ENCODE measurements around the gene SHQ1. TPM values are rescaled to one million over a fixed set of nuclear protein-coding genes. Genes with fewer than 3 reads are reported as not detected.

SHQ1 gene
- total RNA-seq, 2 experiments from 2014 or later, result 29.8 to 31.4 TPM

DNA sequence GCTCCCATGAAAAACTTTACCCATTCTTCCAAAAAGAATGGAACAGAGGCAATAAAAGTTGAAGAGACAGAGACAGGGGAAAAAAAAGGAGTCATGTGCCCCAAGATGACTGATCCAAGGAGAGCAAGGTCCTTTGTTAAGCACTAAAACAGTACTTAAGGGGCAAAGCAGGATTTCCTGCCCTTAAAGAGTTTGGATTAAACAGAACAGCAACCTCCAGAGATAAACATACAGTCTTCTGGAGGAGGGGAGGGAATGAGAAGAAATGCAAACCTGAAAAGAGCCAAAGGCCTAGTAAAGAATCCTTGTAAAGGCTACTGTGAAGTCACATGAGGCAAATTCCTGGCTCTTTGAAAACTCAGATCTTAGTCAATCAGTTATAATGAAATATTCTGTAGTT is 38.2 kb downstream of the SHQ1 start:
- ChIA-PET CTCF (interaction anchor here (7.0 kb wide), 1 partner anchor 12 kb away, joined by 37 read pairs; no protein-coding TSS in a partner anchor), POLR2A (no interaction called here)
- intact Hi-C loops (cut with micrococcal nuclease), result no loop called here
- no peak overlapping the region for H3K27ac Mint-ChIP-seq
- H3K4me3 Mint-ChIP-seq, result no peak overlapping the region
- H3K9me3 Mint-ChIP-seq, result no peaks in the 10 kb centered on the region
- TF ChIP-seq, protein P1, sequence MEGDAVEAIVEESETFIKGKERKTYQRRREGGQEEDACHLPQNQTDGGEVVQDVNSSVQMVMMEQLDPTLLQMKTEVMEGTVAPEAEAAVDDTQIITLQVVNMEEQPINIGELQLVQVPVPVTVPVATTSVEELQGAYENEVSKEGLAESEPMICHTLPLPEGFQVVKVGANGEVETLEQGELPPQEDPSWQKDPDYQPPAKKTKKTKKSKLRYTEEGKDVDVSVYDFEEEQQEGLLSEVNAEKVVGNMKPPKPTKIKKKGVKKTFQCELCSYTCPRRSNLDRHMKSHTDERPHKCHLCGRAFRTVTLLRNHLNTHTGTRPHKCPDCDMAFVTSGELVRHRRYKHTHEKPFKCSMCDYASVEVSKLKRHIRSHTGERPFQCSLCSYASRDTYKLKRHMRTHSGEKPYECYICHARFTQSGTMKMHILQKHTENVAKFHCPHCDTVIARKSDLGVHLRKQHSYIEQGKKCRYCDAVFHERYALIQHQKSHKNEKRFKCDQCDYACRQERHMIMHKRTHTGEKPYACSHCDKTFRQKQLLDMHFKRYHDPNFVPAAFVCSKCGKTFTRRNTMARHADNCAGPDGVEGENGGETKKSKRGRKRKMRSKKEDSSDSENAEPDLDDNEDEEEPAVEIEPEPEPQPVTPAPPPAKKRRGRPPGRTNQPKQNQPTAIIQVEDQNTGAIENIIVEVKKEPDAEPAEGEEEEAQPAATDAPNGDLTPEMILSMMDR (IDR thresholded peaks at IDR 0.05), result no peak
- ATAC-seq, result no peak
- no peaks in the 10 kb centered on the region for H3K27me3 Mint-ChIP-seq
- peaks cover 37% of the 10 kb centered on the region for H3K36me3 Mint-ChIP-seq (ENCODE audit: low read depth)
- DNase-seq, result no peak
- H3K4me1 Mint-ChIP-seq (ENCODE audit: low read depth), result peaks cover 9% of the 10 kb centered on the region

GRCh38 chr3:72804361-72804760 is 43.9 kb downstream of the SHQ1 start:
- ChIA-PET CTCF (no interaction called here), POLR2A (no interaction called here)
- DNase-seq (no peak), ATAC-seq (no peak)
- Mint-ChIP-seq H3K9me3 (no peaks in the 10 kb centered on the region), H3K27ac (no peak overlapping the region), H3K4me1 (ENCODE audit: low read depth) (peaks cover 25% of the 10 kb centered on the region), H3K27me3 (no peaks in the 10 kb centered on the region), H3K36me3 (ENCODE audit: low read depth) (peaks cover 30% of the 10 kb centered on the region), H3K4me3 (no peak overlapping the region)
- intact Hi-C loops (cut with micrococcal nuclease), result no loop called here
- TF ChIP-seq, protein P1 (IDR thresholded peaks at IDR 0.05), result no peak

- intact Hi-C loops (cut with micrococcal nuclease), result no loop called here
- H3K27me3 Mint-ChIP-seq, result no peaks in the 10 kb centered on the region
- no peak for DNase-seq
- peaks cover 28% of the 10 kb centered on the region for H3K4me1 Mint-ChIP-seq (ENCODE audit: low read depth)
- CTCF ChIA-PET, result interaction anchor here (1.0 kb wide), 1 partner anchor 8 kb away, joined by 3 read pairs; no protein-coding TSS in a partner anchor
- peaks cover 27% of the 10 kb centered on the region for H3K36me3 Mint-ChIP-seq (ENCODE audit: low read depth)
- no peaks in the 10 kb centered on the region for H3K9me3 Mint-ChIP-seq
- TF ChIP-seq, protein P1 (IDR thresholded peaks at IDR 0.05), result no peak
- POLR2A ChIA-PET, result no interaction called here
- ATAC-seq, result no peak
- H3K4me3 Mint-ChIP-seq, result no peak overlapping the region
- H3K27ac Mint-ChIP-seq, result no peak overlapping the region
Measured at GRCh38 chr3:72803573-72803972, 44.7 kb downstream of the SHQ1 start.

- CTCF ChIA-PET, result no interaction called here
- H3K36me3 Mint-ChIP-seq (ENCODE audit: low read depth), result peaks cover 30% of the 10 kb centered on the region
- H3K9me3 Mint-ChIP-seq, result no peaks in the 10 kb centered on the region
- no peak overlapping the region for H3K4me3 Mint-ChIP-seq
- H3K27ac Mint-ChIP-seq, result no peak overlapping the region
- intact Hi-C loops (cut with micrococcal nuclease), result no loop called here
- DNase-seq (no peak), ATAC-seq (no peak)
- H3K27me3 Mint-ChIP-seq, result no peaks in the 10 kb centered on the region
- POLR2A ChIA-PET, result no interaction called here
- peaks cover 32% of the 10 kb centered on the region for H3K4me1 Mint-ChIP-seq (ENCODE audit: low read depth)
- TF ChIP-seq, protein P1 (IDR thresholded peaks at IDR 0.05), result no peak
Measured at GRCh38 chr3:72802001-72802400, 46.2 kb downstream of the SHQ1 start.

DNA sequence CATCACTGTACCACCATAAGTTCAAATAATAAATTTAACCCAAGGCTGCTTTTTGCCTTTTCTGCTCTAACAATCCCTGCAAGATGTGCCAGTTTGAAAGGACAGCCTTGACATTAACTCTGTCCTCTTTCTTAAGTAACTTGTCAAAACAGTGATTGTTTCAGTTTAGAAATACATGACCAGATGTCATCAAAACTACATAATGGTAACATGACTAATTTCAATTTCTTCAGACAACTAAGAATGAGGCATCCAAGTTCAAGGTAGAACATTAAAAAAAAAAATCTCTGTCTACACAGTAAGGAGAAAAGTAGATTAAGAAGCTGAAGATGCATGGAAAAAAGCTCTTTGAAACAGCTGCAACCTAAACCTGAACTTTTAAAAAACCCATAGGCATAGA is 47.4 kb downstream of the SHQ1 start:
- Mint-ChIP-seq H3K4me3 (no peak overlapping the region), H3K27ac (peak overlapping the region; percentile 28), H3K36me3 (ENCODE audit: low read depth) (peaks cover 32% of the 10 kb centered on the region), H3K4me1 (ENCODE audit: low read depth) (peaks cover 32% of the 10 kb centered on the region), H3K27me3 (no peaks in the 10 kb centered on the region), H3K9me3 (no peaks in the 10 kb centered on the region)
- ATAC-seq (peak; percentile 77), DNase-seq (no peak)
- intact Hi-C loops (cut with micrococcal nuclease), result no loop called here
- POLR2A ChIA-PET, result no interaction called here
- TF ChIP-seq, protein P1 (IDR thresholded peaks at IDR 0.05), result no peak
- CTCF ChIA-PET, result interaction anchor here (1.5 kb wide), 1 partner anchor 135 kb away, joined by 4 read pairs; no protein-coding TSS in a partner anchor
